HCT116 (cell line): Measurements from ENCODE around the gene NDUFA3.

ENCODE experiments used
- EZH2 ChIP-seq: fragments of 200-600 bp; sonication (generic); IDR thresholded peaks from 2 replicates; pipeline ENCODE4 v1.6.1; 2017; ENCODE audit warnings: antibody characterized with exemption, mixed run types
- JUND ChIP-seq: IDR thresholded peaks from 2 replicates; pipeline ENCODE4 v1.6.1; 2012
- POLR2A ChIP-seq: IDR thresholded peaks from 2 replicates; pipeline ENCODE4 v1.7.0; 2011; ENCODE audit warnings: borderline replicate concordance; ENCODE audit not compliant: insufficient read depth, insufficient read length; ENCODE audit errors: extremely low read depth
- TCF7L2 ChIP-seq: IDR thresholded peaks from 2 replicates; pipeline ENCODE4 v1.7.0; 2011; ENCODE audit warnings: borderline replicate concordance, inconsistent platforms; ENCODE audit not compliant: insufficient read depth, insufficient read length; ENCODE audit errors: extremely low read depth
- YY1 ChIP-seq: IDR thresholded peaks from 2 replicates; pipeline ENCODE4 v1.6.1; 2011; ENCODE audit warnings: low read length, low read depth, moderate library complexity, mild to moderate bottlenecking; ENCODE audit not compliant: insufficient replicate concordance; ENCODE audit errors: extremely low read depth
- TF ChIP-seq, protein P1 (sequence below), 3 experiments: fragments of 200-600 bp in 1 of 3; sonication (generic) in 1 of 3; IDR thresholded peaks in 2 of 3; conservative IDR thresholded peaks in 1 of 3; 2 replicates each; pipeline ENCODE4 v1.5.1; 2012 to 2017; ENCODE audit warnings: low read depth in 2 of 3, low read length in 2 of 3, antibody characterized with exemption in 1 of 3, borderline replicate concordance in 1 of 3, control low read depth in 1 of 3, mild to moderate bottlenecking in 1 of 3, mixed read lengths in 1 of 3, mixed run types in 1 of 3, moderate library complexity in 1 of 3; ENCODE audit not compliant: insufficient read depth in 1 of 3

DNA sequence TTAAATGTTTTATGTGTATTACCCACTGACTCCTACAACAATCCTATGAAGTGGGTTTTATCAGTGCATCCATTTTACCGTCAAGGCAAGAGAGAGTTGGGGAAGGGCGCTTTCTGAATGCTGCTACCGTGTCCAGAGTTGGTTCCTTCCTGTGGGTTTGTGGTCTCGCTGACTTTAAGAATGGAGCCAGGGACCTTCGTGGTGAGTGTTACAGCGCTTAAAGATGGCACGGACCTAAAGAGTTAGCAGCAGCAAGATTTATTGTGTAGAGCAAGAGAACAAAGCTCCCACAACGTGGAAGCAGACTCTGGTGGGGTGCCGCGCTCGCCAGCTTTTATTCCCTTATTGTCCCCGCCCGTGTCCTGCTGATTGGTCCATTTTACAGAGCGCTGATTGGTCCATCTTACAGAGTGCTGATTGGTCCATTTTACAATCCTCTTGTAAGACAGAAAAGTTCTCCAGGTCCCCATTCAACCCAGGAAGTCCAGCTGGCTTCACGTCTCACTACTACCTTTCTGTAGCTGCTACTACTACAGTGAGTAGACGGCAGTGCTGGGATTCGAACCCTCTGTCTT, 8.1 kb upstream of the NDUFA3 start:
- TF ChIP-seq, protein P1, sequence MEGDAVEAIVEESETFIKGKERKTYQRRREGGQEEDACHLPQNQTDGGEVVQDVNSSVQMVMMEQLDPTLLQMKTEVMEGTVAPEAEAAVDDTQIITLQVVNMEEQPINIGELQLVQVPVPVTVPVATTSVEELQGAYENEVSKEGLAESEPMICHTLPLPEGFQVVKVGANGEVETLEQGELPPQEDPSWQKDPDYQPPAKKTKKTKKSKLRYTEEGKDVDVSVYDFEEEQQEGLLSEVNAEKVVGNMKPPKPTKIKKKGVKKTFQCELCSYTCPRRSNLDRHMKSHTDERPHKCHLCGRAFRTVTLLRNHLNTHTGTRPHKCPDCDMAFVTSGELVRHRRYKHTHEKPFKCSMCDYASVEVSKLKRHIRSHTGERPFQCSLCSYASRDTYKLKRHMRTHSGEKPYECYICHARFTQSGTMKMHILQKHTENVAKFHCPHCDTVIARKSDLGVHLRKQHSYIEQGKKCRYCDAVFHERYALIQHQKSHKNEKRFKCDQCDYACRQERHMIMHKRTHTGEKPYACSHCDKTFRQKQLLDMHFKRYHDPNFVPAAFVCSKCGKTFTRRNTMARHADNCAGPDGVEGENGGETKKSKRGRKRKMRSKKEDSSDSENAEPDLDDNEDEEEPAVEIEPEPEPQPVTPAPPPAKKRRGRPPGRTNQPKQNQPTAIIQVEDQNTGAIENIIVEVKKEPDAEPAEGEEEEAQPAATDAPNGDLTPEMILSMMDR (IDR thresholded peaks at IDR 0.05 in 2 of 3, conservative IDR thresholded peaks at IDR 0.05 in 1 of 3; ENCODE audit: borderline replicate concordance in 1 of 3, insufficient read depth in 1 of 3, low read depth in 2 of 3, low read length in 2 of 3) = no peak
- TF ChIP-seq YY1 = no peak
- TF ChIP-seq POLR2A = no peak
- TF ChIP-seq JUND = no peak
- TF ChIP-seq TCF7L2 = no peak
- no peak for TF ChIP-seq EZH2
